Astrocyte (in vitro differentiated cells and primary cell): Measurements from ENCODE around the gene MUC13.

Experiments
- EZH2 ChIP-seq: IDR thresholded peaks from 2 replicates; pipeline ENCODE4 v1.6.1; 2012; ENCODE audit warnings: mild to moderate bottlenecking, low read length, inconsistent platforms; ENCODE audit not compliant: insufficient read depth
- TF ChIP-seq, protein P1 (sequence below): IDR thresholded peaks from 2 replicates; pipeline ENCODE4 v1.5.1; 2011; ENCODE audit warnings: low read depth, mild to moderate bottlenecking, inconsistent platforms, low read length, moderate library complexity; ENCODE audit not compliant: insufficient read depth

DNA sequence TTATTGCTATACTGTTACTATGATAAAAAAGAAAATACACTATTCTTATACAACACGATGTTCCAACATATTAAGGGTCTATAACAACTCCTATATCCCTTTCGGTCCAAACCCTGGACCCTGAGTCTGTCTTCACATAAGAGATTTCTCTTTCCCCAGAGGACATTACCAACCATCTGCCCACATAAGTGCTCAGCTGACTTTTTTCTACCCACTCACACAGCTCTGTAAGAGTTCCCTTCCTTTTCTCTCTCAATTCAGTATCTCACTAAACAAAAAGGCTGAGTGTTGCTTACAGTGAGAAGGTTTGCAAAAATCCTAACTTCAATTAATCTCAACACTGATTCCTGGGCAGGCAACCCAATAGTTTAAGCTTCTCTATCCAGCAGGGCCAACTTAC lies 77.9 kb downstream of the MUC13 start:
- TF ChIP-seq, protein P1, sequence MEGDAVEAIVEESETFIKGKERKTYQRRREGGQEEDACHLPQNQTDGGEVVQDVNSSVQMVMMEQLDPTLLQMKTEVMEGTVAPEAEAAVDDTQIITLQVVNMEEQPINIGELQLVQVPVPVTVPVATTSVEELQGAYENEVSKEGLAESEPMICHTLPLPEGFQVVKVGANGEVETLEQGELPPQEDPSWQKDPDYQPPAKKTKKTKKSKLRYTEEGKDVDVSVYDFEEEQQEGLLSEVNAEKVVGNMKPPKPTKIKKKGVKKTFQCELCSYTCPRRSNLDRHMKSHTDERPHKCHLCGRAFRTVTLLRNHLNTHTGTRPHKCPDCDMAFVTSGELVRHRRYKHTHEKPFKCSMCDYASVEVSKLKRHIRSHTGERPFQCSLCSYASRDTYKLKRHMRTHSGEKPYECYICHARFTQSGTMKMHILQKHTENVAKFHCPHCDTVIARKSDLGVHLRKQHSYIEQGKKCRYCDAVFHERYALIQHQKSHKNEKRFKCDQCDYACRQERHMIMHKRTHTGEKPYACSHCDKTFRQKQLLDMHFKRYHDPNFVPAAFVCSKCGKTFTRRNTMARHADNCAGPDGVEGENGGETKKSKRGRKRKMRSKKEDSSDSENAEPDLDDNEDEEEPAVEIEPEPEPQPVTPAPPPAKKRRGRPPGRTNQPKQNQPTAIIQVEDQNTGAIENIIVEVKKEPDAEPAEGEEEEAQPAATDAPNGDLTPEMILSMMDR, result no peak
- no peak for TF ChIP-seq EZH2
